ENCODE results near the gene PHLDB2. TPM values are rescaled to one million over a fixed set of nuclear protein-coding genes. Genes with fewer than 3 reads are reported as not detected.
A peak's percentile ranks its signal among the peaks of the same experiment; 100 is the strongest.

PHLDB2 gene
- total and polyA plus RNA-seq, 2 of the 4 experiments (the other 2 are of a cell fraction) = 10.6 to 28.7 TPM

DNA sequence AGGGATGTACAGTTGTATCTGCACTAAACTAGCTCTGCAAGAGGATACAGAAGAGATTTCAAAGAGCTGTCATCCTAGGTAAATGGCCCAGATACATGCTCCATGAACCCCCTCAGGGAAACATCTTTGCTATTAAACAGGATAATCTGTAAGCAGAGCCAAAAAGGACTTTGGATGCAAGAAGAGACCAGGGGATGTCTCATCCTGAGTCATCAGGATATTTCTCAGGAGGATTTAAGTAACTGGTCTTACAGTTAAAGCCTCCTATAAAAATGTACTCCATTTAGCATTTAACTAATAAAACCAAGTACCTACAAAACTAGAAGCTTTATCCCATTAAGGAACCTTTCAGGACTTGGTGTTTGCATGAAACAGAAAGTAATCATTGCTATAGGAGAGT, 48.2 kb upstream of the PHLDB2 start:
- no peak overlapping the region for H3K23ac ChIP-seq (ENCODE audit: low read depth, low read length)

More for the DNA sequence above, 48.2 kb upstream of the PHLDB2 start:
- dilution Hi-C loops (cut with HindIII; ENCODE audit: low sequenced_read_pairs, unreplicated experiment) (no loop called here), intact Hi-C loops (cut with micrococcal nuclease) (loop anchor here (5.0 kb wide), 1 partner anchor 36 kb away; no protein-coding TSS in a partner anchor), in situ Hi-C loops (cut with MboI; ENCODE audit: low sequenced_read_pairs) (no loop called here)
- H3K18ac ChIP-seq (ENCODE audit: low read depth, low read length) = no peak overlapping the region; the same call in 1 of the 2 replicates
- no peak overlapping the region; the same call in 1 of the 2 replicates for H4K5ac ChIP-seq (ENCODE audit: low read depth, low read length)
- H2AK5ac ChIP-seq (ENCODE audit: low read depth, low read length) = no peak overlapping the region
- H2BK20ac ChIP-seq (ENCODE audit: low read depth, low read length) = no peak overlapping the region
- H2AK9ac ChIP-seq (replicated peaks; ENCODE audit: low read depth, low read length, poor library complexity) = no peak overlapping the region
- H3K4me3 ChIP-seq (ENCODE audit: insufficient read depth, low read depth, low read length) = no peak overlapping the region
- peak; percentile 71 for ATAC-seq (ENCODE audit: low read depth)
- no peaks in the 10 kb centered on the region for H3K27me3 ChIP-seq (ENCODE audit: control insufficient read depth, insufficient read depth, low read length)
- H3K27ac ChIP-seq (ENCODE audit: insufficient read depth, low read length) = no peak overlapping the region
- TF ChIP-seq, protein P1, sequence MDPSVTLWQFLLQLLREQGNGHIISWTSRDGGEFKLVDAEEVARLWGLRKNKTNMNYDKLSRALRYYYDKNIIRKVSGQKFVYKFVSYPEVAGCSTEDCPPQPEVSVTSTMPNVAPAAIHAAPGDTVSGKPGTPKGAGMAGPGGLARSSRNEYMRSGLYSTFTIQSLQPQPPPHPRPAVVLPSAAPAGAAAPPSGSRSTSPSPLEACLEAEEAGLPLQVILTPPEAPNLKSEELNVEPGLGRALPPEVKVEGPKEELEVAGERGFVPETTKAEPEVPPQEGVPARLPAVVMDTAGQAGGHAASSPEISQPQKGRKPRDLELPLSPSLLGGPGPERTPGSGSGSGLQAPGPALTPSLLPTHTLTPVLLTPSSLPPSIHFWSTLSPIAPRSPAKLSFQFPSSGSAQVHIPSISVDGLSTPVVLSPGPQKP (IDR thresholded peaks at IDR 0.05; ENCODE audit: borderline replicate concordance, low read depth, low read length) = no peak
- TF ChIP-seq SMC3 (IDR thresholded peaks at IDR 0.05; ENCODE audit: low read depth, low read length) (no peak), RAD21 (IDR thresholded peaks at IDR 0.05; ENCODE audit: low read length) (no peak), CEBPB (IDR thresholded peaks at IDR 0.05; ENCODE audit: low read depth, low read length) (peak; percentile 54; the same call in 1 of the 2 replicates), FOS (IDR thresholded peaks at IDR 0.05; ENCODE audit: low read depth, low read length) (peak; percentile 84), RFX5 (IDR thresholded peaks at IDR 0.05; ENCODE audit: low read depth, low read length) (no peak), RCOR1 (IDR thresholded peaks at IDR 0.05; ENCODE audit: insufficient replicate concordance, low read length) (no peak)
- ChIA-PET POLR2A (ENCODE audit: unreplicated experiment) (no interaction called here), CTCF (interaction anchor here (0.5 to 1.0 kb wide), 2 partner anchors 9 to 1044 kb away, joined by 3 read pairs; no protein-coding TSS in a partner anchor)
- peaks cover 6% of the 10 kb centered on the region for H3K9me1 ChIP-seq (ENCODE audit: insufficient read depth, low read length)
- H2BK120ac ChIP-seq (ENCODE audit: low read depth, low read length) = no peak overlapping the region
- H3K36me3 ChIP-seq (ENCODE audit: control insufficient read depth, insufficient read depth, low read length) = no peaks in the 10 kb centered on the region
- no peak overlapping the region for H3K9ac ChIP-seq (ENCODE audit: low read depth, low read length)
- peaks cover 10% of the 10 kb centered on the region for H3K4me1 ChIP-seq (ENCODE audit: control insufficient read depth, insufficient read depth, low read length)
- no peak overlapping the region for H3K56ac ChIP-seq (ENCODE audit: extremely low read depth, insufficient read depth, low read length)
- no peak overlapping the region for H2AFZ ChIP-seq (replicated peaks; ENCODE audit: low read length, poor library complexity)
- H4K91ac ChIP-seq (ENCODE audit: insufficient read depth, low read depth, low read length) = no peak overlapping the region
- H4K8ac ChIP-seq (ENCODE audit: low read depth in 2 of 2, low read length in 2 of 2) = no peak overlapping the region
- DNase-seq = peak; percentile 94
- H2BK5ac ChIP-seq (ENCODE audit: low read depth, low read length, poor library complexity, severe bottlenecking) = peak overlapping the region; percentile 58
- H2BK15ac ChIP-seq (ENCODE audit: low read depth, low read length) = no peak overlapping the region
- no peaks in the 10 kb centered on the region for H3K9me3 ChIP-seq (ENCODE audit: control insufficient read depth, insufficient read depth, low read length)
- H3K14ac ChIP-seq (replicated peaks; ENCODE audit: low read depth, low read length) = no peak overlapping the region
- H3K4ac ChIP-seq (ENCODE audit: low read depth, low read length) = no peak overlapping the region
- no peaks in the 10 kb centered on the region for H4K20me1 ChIP-seq (ENCODE audit: insufficient read depth, low read length)
- H3K79me1 ChIP-seq (ENCODE audit: low read depth in 1 of 2, low read length in 2 of 2) = no peaks in the 10 kb centered on the region
- H3K4me2 ChIP-seq (ENCODE audit: low read depth, low read length) = 0 out of 2 replicates have a peak overlapping the region, but pooled peaks have one; percentile 61
- no TSS peak for BruUV-seq (replicated peaks)

All from IMR-90 (cell line).